Natural killer cell (primary cell): ENCODE results near the gene ATF3. TPM values are rescaled to one million over a fixed set of nuclear protein-coding genes. Genes with fewer than 3 reads are reported as not detected.

ENCODE experiments used
- ATAC-seq, 3 donors: fragments of 150-1000 bp in 2 of 3; fragments of 200-7000 bp in 1 of 3; cut with Tn5 transposase; 1 replicate in 1 of 3; 2 replicates in 2 of 3; pipeline ENCODE4 v1.10.0; 2021; ENCODE audit warnings: mild to moderate bottlenecking in 2 of 3, moderate library complexity in 2 of 3
- DNase-seq, 2 donors: peaks; one replicate each; pipeline versions ENCODE4 v3.0.0 to v3.0.0-alpha.2; 2013 to 2021; ENCODE audit warnings: mixed read lengths in 1 of 2
- H3K27ac ChIP-seq: one replicate; pipeline ENCODE4 v1.5.1; 2013; ENCODE audit warnings: mild to moderate bottlenecking, low read length
- H3K27me3 ChIP-seq: one replicate; pipeline ENCODE4 v1.6.1; 2013; ENCODE audit warnings: low read length; ENCODE audit not compliant: control insufficient read depth, insufficient read depth
- H3K36me3 ChIP-seq: one replicate; pipeline ENCODE4 v1.6.1; 2013; ENCODE audit warnings: low read length; ENCODE audit not compliant: control insufficient read depth, insufficient read depth
- H3K4me1 ChIP-seq: one replicate; pipeline ENCODE4 v1.6.1; 2013; ENCODE audit warnings: low read length; ENCODE audit not compliant: control insufficient read depth, insufficient read depth
- H3K4me3 ChIP-seq: one replicate; pipeline ENCODE4 v1.5.1; 2013; ENCODE audit warnings: low read length
- H3K9me3 ChIP-seq: one replicate; pipeline ENCODE4 v1.6.1; 2013; ENCODE audit warnings: low read length; ENCODE audit not compliant: control insufficient read depth, insufficient read depth
- H3K27ac Mint-ChIP-seq, 2 donors: one replicate each; pipeline ENCODE4 v1.8.0; 2022; ENCODE audit warnings: mild to moderate bottlenecking in 2 of 2, mixed read lengths in 2 of 2, moderate library complexity in 1 of 2
- H3K27me3 Mint-ChIP-seq, 2 donors: one replicate each; pipeline ENCODE4 v1.8.0; 2022; ENCODE audit warnings: low read depth in 2 of 2, mixed read lengths in 2 of 2
- H3K36me3 Mint-ChIP-seq: one replicate; pipeline ENCODE4 v1.8.0; 2022; ENCODE audit warnings: mixed read lengths
- H3K4me1 Mint-ChIP-seq, 2 donors: one replicate each; pipeline ENCODE4 v1.8.0; 2022; ENCODE audit warnings: mixed read lengths in 2 of 2
- H3K4me3 Mint-ChIP-seq: one replicate; pipeline ENCODE4 v1.8.0; 2022; ENCODE audit warnings: mild to moderate bottlenecking, moderate library complexity, mixed read lengths
- H3K9me3 Mint-ChIP-seq, 2 donors: one replicate each; pipeline ENCODE4 v1.8.0; 2022; ENCODE audit warnings: mixed read lengths in 2 of 2
- CTCF ChIP-seq: fragments of 200-600 bp; IDR thresholded peaks from one replicate; pipeline ENCODE4 v1.8.0; 2022; ENCODE audit warnings: antibody characterized with exemption
- WGBS: methylation state at CpG from one replicate; pipeline ENCODE4 v1.1.7; 2013; ENCODE audit warnings: missing lambda C conversion rate; ENCODE audit not compliant: insufficient coverage; 5-methylcytosine and 5-hydroxymethylcytosine counted together
- intact Hi-C: fragments of 100-400 bp; cut with micrococcal nuclease; formaldehyde crosslinking; loops from one replicate; pipeline ENCODE4 v1.14.2; 2022
- total RNA-seq, 4 donors: library from RNA; stranded (reverse); fragments of 120-200 nt in 1 of 4; gene quantifications; one replicate each; pipeline versions ENCODE4 v1.2.3 to v1.2.4, GENCODE V29; 2013 to 2022

ATF3 gene
- total RNA-seq, 3 donors from 2014 or later (not counting 1 experiment from before 2014, with no cell fraction given) = 62.2 to 135 (median 78.5) TPM

DNA sequence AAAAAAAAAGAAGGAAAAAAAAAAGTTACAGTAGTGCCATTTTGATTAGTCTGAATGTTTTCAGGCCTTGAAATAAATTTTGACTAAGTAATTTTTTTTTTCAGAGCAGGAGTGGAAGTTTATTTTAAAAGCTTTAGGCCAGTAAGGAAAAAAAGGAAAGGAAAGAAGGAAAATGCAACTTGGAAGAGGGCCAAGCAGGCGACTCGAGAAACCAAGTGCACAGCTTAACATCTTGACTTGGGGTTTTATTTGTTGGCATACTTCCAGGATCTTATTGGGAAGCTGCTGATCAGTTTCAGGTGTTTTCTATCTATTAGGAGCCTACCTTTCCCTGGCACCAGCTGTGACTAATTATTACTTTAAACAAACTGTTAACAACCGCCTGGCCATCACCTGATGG is 41.7 kb downstream of the ATF3 start:
- no peaks in the 10 kb centered on the region for H3K36me3 ChIP-seq
- no peak for DNase-seq
- Mint-ChIP-seq H3K9me3 (no peaks in the 10 kb centered on the region), H3K4me3 (no peak overlapping the region), H3K36me3 (no peaks in the 10 kb centered on the region), H3K4me1 (no peaks in the 10 kb centered on the region), H3K27me3 (peaks cover 7 to 11% of the 10 kb centered on the region in 2 donors), H3K27ac (no peak overlapping the region)
- no peak overlapping the region for H3K27ac ChIP-seq
- intact Hi-C loops = no loop called here
- WGBS = 55% methylated on average over 2 of the region's 3 CpGs
- H3K4me1 ChIP-seq = no peaks in the 10 kb centered on the region
- no peak for TF ChIP-seq CTCF
- H3K27me3 ChIP-seq = no peaks in the 10 kb centered on the region
- no peak overlapping the region for H3K4me3 ChIP-seq
- no peaks in the 10 kb centered on the region for H3K9me3 ChIP-seq
- no peak for ATAC-seq

- H3K27me3 ChIP-seq = no peaks in the 10 kb centered on the region
- H3K36me3 ChIP-seq = no peaks in the 10 kb centered on the region
- Mint-ChIP-seq H3K9me3 (no peaks in the 10 kb centered on the region), H3K27me3 (peaks cover 0 to 7% of the 10 kb centered on the region in 2 donors), H3K36me3 (no peaks in the 10 kb centered on the region), H3K4me1 (peaks cover 0 to 6% of the 10 kb centered on the region in 2 donors), H3K27ac (no peak overlapping the region), H3K4me3 (no peak overlapping the region)
- TF ChIP-seq CTCF = no peak
- no peak for ATAC-seq
- no peaks in the 10 kb centered on the region for H3K9me3 ChIP-seq
- no peak overlapping the region for H3K27ac ChIP-seq
- no peaks in the 10 kb centered on the region for H3K4me1 ChIP-seq
- no peak for DNase-seq
- 96% methylated on average over 4 of the region's 4 CpGs for WGBS
- intact Hi-C loops = no loop called here
- no peak overlapping the region for H3K4me3 ChIP-seq
Observed at GRCh38 chr1:212651521-212651920, 43.0 kb downstream of the ATF3 start.

- no peak for ATAC-seq
- H3K9me3 Mint-ChIP-seq = no peaks in the 10 kb centered on the region
- no peak for DNase-seq
- H3K4me1 Mint-ChIP-seq = peaks cover 0 to 6% of the 10 kb centered on the region in 2 donors
- peaks cover 1 to 7% of the 10 kb centered on the region in 2 donors for H3K27me3 Mint-ChIP-seq
- no peaks in the 10 kb centered on the region for H3K9me3 ChIP-seq
- no peaks in the 10 kb centered on the region for H3K36me3 Mint-ChIP-seq
- 100% methylated on average over 3 of the region's 3 CpGs for WGBS
- H3K4me3 ChIP-seq = no peak overlapping the region
- H3K27me3 ChIP-seq = no peaks in the 10 kb centered on the region
- H3K4me3 Mint-ChIP-seq = no peak overlapping the region
- H3K27ac ChIP-seq = no peak overlapping the region
- H3K36me3 ChIP-seq = no peaks in the 10 kb centered on the region
- intact Hi-C loops = no loop called here
- H3K27ac Mint-ChIP-seq = no peak overlapping the region
- no peak for TF ChIP-seq CTCF
- no peaks in the 10 kb centered on the region for H3K4me1 ChIP-seq
Observed at GRCh38 chr1:212651977-212652376, 43.4 kb downstream of the ATF3 start.

DNA sequence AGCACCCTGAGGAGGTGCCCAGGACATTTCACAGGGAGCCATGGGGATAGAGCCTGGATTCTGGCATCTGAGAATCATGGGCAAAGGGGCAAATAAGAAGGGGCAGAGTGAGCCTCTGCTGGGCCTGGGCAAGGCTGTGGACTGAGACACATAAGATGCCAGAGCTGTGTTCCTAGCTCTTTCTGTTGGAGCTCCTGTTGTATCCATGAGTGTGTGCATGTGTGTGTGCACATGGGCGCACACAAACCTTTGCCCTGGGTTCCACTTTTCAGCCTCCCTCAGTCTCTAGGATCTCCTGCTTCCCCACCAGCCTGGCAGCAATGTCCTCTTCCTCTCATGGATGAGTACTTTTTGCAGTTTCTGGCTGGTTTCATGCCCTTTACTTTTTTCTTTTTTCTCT is 44.0 kb downstream of the ATF3 start:
- H3K36me3 ChIP-seq = no peaks in the 10 kb centered on the region
- no peak overlapping the region for H3K4me3 ChIP-seq
- Mint-ChIP-seq H3K4me3 (no peak overlapping the region), H3K27ac (no peak overlapping the region), H3K9me3 (no peaks in the 10 kb centered on the region), H3K27me3 (peaks cover 8 to 13% of the 10 kb centered on the region in 2 donors), H3K4me1 (peaks cover 0 to 6% of the 10 kb centered on the region in 2 donors), H3K36me3 (no peaks in the 10 kb centered on the region)
- H3K9me3 ChIP-seq = no peaks in the 10 kb centered on the region
- DNase-seq = no peak
- intact Hi-C loops = no loop called here
- WGBS = 90% methylated on average over 1 of the region's 1 CpG
- TF ChIP-seq CTCF = no peak
- H3K4me1 ChIP-seq = no peaks in the 10 kb centered on the region
- ATAC-seq = no peak
- H3K27ac ChIP-seq = no peak overlapping the region
- no peaks in the 10 kb centered on the region for H3K27me3 ChIP-seq
